Aorta (tissue), 5 donors: ENCODE data around the gene PRSS1. TPM values are rescaled to one million over a fixed set of nuclear protein-coding genes. Genes with fewer than 3 reads are reported as not detected.
"Not testable (repeated sequence)": the region's sequence is repeated elsewhere in the genome, so short reads cannot be mapped to it uniquely, and the experiment has no call there.

ENCODE experiments used
- ATAC-seq: fragments of 200-7000 bp; cut with Tn5 transposase; one replicate; pipeline ENCODE4 v1.9.1; 2022; ENCODE audit warnings: moderate library complexity; ENCODE audit not compliant: low FRiP score
- DNase-seq, 2 donors: peaks; one replicate each; pipeline ENCODE4 v3.0.0-alpha.2; 2020
- H3K27ac ChIP-seq, 2 donors: one replicate each; pipeline ENCODE4 v1.5.1; 2013; ENCODE audit warnings: low read length in 2 of 2, mild to moderate bottlenecking in 2 of 2, moderate library complexity in 2 of 2, control low read depth in 1 of 2, inconsistent platforms in 1 of 2, low read depth in 1 of 2
- H3K27me3 ChIP-seq, 2 donors: one replicate each; pipeline ENCODE4 v1.6.1; 2013; ENCODE audit warnings: control low read depth in 1 of 2, low read length in 1 of 2, mild to moderate bottlenecking in 1 of 2, moderate library complexity in 1 of 2; ENCODE audit not compliant: insufficient read depth in 2 of 2, control insufficient read depth in 1 of 2
- H3K36me3 ChIP-seq, 2 donors: one replicate each; pipeline ENCODE4 v1.6.1; 2013; ENCODE audit warnings: control low read depth in 1 of 2, low read length in 1 of 2, mild to moderate bottlenecking in 1 of 2; ENCODE audit not compliant: insufficient read depth in 2 of 2, control insufficient read depth in 1 of 2
- H3K4me1 ChIP-seq, 2 donors: one replicate each; pipeline ENCODE4 v1.6.1; 2013; ENCODE audit warnings: low read length in 2 of 2, control low read depth in 1 of 2, mild to moderate bottlenecking in 1 of 2, moderate library complexity in 1 of 2; ENCODE audit not compliant: insufficient read depth in 2 of 2, control insufficient read depth in 1 of 2
- H3K4me3 ChIP-seq, 2 donors: one replicate each; pipeline ENCODE4 v1.5.1; 2013; ENCODE audit warnings: low read length in 2 of 2, control low read depth in 1 of 2, mild to moderate bottlenecking in 1 of 2
- H3K9me3 ChIP-seq: one replicate; pipeline ENCODE4 v1.6.1; 2013; ENCODE audit warnings: mild to moderate bottlenecking, low read length; ENCODE audit not compliant: control insufficient read depth
- WGBS, 2 donors: extraction: QIAGEN DNeasy Blood & Tissue Kit; methylation state at CpG; one replicate each; pipeline ENCODE4 v1.1.7; 2013; 5-methylcytosine and 5-hydroxymethylcytosine counted together
- intact Hi-C, 2 donors: fragments of 100-400 bp; cut with DNase I; formaldehyde crosslinking; loops; one replicate each; pipeline versions ENCODE4 v1.14.2 to v1.15.0; 2022
- polyA plus RNA-seq, 2 donors: library from polyadenylated mRNA; stranded (reverse); fragments of 200-250 nt; gene quantifications; one replicate each; pipeline ENCODE4 v1.2.3, GENCODE V29; 2013
- total RNA-seq, 2 donors: library from RNA; stranded (reverse); fragmentation: NEBNext Ultra II Directional; extraction: Animal tissue kit (Norgen Biotek cat#: 25700); gene quantifications; one replicate each; pipeline ENCODE4 v1.2.1, GENCODE V29; 2021
- donor health status: healthy with polysubstance abuse.
- donor health status: Bipolar disorder and iron deficiency.
- donor health status: DM: no; HTN: no; CAD: no.
- donor health status: DM: no; HTN: no; CAD: no.
- donor health status: DM: yes; HTN: yes; CAD: no.

Gene PRSS1
- total and polyA plus RNA-seq, 4 donors: 5.6 to 19.9 (median 7.5) TPM

DNA sequence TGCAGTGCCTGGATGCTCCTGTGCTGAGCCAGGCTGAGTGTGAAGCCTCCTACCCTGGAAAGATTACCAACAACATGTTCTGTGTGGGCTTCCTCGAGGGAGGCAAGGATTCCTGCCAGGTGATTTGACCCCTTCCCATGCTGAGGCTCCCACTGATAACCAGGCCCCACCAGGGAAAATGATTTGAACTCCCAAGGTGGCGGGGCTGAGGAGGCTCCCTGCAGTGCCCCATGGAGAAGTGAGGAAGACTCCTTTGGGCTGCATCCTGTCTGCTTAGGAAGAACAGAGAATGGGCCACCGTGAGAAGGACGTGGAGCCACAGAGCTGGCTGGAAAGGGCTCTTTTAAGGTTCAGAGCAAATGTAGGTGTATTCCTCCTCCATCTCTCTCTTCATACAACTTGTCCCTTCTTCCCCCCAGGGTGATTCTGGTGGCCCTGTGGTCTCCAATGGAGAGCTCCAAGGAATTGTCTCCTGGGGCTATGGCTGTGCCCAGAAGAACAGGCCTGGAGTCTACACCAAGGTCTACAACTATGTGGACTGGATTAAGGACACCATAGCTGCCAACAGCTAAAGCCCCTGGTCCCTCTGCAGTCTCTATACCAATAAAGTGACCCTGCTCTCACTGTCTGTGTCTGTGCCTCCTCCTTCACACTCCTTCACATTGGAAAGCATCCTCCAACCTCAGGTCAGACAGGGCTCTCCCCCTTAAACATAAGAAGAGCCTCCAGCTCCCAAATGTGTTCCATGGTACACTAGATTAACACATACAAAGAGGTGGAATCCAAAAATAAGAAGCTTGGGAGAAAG lies 24.9 kb downstream of the PRSS1 start:
- no peaks in the 10 kb centered on the region for H3K9me3 ChIP-seq
- no peaks in the 10 kb centered on the region for H3K4me1 ChIP-seq
- DNase-seq: no peak
- no peak overlapping the region for H3K4me3 ChIP-seq
- no peaks in the 10 kb centered on the region for H3K36me3 ChIP-seq
- H3K27me3 ChIP-seq: no peaks in the 10 kb centered on the region
- 75 to 95% methylated on average over 4 of the region's 4 CpGs for WGBS, 2 donors
- intact Hi-C loops: no loop called here
- no peak overlapping the region for H3K27ac ChIP-seq
- no peak for ATAC-seq

DNA sequence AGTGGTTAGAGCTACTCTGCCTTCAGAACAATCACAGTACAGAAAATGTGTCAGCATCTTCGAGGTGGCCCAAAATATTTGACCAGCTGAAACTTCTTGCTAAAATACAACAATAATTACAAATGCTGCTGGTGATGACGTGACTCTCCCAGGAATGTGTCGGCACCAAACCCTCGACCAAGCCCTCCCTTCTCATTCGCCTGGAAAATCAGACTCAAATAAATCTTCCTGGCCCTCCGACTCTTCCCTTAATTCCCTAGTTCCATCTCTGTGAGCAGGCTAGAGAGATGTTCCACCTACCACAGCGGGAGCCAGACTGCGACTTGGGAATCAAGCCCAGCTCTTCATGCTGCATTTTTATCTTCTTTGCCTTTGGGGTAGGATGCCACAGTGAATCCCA lies 25.6 kb downstream of the PRSS1 start:
- Histone ChIP-seq H3K4me3 (no peak overlapping the region), H3K9me3 (no peaks in the 10 kb centered on the region), H3K27ac (peak overlapping the region in 1 of 2 donors; percentile 8), H3K36me3 (no peaks in the 10 kb centered on the region), H3K27me3 (no peaks in the 10 kb centered on the region), H3K4me1 (no peaks in the 10 kb centered on the region)
- WGBS, 2 donors: 23 to 35% methylated on average over 8 of the region's 8 CpGs
- DNase-seq: no peak
- intact Hi-C loops: no loop called here
- ATAC-seq: no peak

DNA sequence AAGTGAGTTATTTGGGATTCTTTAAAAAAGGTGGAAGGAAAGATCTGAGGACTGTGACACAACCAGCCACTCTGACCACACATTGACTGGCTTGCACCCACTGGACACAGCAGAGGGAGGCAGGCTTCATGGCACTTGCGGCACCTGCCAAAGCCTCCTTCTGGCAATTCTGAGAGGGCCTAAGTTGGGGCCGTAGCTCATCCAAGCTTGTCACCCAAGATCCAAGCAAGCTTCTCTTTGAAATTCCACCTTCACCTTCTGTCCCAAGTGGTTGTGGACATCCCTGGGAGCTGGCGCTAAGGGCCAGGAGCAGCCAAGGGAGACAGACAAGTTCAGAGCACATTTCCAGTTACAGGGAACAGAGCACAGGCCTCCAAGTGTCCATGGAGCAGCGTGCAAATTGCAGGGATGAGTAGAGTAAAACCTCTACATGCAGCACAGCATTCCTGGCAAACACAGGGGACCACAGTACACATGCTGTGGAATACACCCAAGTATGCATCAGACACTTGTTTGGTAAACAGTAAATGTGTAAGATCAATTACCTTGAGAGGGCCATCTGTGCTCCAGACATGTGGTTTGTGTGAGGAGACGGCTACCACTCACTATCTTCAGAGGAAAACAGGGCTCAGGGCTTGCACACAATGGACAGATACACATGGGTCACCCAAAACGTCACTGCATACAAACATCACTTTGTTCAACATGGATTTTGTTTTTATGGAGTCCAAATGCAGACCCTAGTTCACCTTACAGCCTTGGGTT lies 26.3 kb downstream of the PRSS1 start:
- H3K36me3 ChIP-seq, H3K4me3 ChIP-seq, H3K9me3 ChIP-seq, H3K4me1 ChIP-seq, intact Hi-C loops, H3K27me3 ChIP-seq, ATAC-seq, DNase-seq: not testable (repeated sequence)
- peak overlapping the region in 1 of 2 donors; percentile 10 for H3K27ac ChIP-seq
- 69 to 82% methylated on average over 6 of the region's 6 CpGs for WGBS, 2 donors

DNA sequence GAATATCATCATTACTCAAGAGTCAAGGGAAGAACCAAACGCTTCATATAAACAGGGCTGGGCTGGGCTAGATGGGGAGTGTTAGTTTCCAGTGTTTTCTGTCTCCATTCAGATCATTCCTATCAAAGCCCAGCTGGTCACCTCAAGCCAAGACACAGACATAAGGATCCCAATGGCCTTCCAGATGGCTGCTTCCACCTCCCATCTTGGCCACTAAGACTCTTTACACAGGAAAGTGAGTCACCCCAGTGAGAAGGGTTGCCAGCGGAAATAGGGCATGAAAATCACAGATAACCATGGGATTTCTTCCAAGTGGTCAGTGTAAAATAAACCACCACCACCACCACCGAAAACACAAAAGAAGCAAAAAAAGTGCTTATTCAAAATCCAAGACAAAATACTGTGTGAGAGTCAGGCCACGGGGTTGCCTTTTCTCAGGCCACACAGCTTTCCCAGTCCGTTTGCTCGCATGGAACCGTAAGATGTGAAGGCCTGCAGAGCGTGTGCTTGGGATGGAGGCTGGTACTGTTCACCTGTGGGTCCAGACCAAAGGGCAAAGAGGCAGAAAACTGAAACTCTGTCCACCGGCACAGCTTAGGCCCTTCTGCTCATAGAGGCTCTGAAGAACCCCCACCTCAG lies 27.1 kb downstream of the PRSS1 start:
- no peaks in the 10 kb centered on the region for H3K9me3 ChIP-seq
- no peak overlapping the region for H3K4me3 ChIP-seq
- no peaks in the 10 kb centered on the region for H3K4me1 ChIP-seq
- H3K36me3 ChIP-seq: no peaks in the 10 kb centered on the region
- peak overlapping the region in 1 of 2 donors; percentile 83 for H3K27ac ChIP-seq
- peak in 1 of 2 donors; percentile 59 for DNase-seq
- 15 to 16% methylated on average over 9 of the region's 9 CpGs for WGBS, 2 donors
- intact Hi-C loops: no loop called here
- no peaks in the 10 kb centered on the region for H3K27me3 ChIP-seq
- ATAC-seq: no peak

DNA sequence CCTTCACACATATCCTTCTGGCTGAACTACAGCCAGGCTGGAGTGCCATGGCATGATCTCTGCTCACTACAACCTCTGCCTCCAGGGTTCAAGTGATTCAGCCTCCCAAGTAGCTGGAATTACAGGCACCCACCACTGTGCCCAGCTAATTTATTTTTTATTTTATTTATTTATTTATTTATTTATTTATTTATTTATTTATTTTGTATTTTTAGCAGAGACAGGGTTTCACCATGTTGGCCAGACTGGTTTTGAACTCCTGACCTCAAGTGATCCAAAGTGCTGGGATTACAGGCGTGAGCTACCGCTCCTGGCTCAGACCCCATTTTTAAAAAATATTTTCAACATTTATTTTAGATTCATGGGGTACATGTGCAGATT lies 27.6 kb downstream of the PRSS1 start:
- peak overlapping the region in 1 of 2 donors; percentile 83 for H3K27ac ChIP-seq
- H3K27me3 ChIP-seq, DNase-seq, H3K36me3 ChIP-seq, ATAC-seq, intact Hi-C loops, H3K4me3 ChIP-seq, H3K4me1 ChIP-seq, H3K9me3 ChIP-seq: not testable (repeated sequence)
- WGBS, 2 donors: 58 to 70% methylated on average over 2 of the region's 2 CpGs

DNA sequence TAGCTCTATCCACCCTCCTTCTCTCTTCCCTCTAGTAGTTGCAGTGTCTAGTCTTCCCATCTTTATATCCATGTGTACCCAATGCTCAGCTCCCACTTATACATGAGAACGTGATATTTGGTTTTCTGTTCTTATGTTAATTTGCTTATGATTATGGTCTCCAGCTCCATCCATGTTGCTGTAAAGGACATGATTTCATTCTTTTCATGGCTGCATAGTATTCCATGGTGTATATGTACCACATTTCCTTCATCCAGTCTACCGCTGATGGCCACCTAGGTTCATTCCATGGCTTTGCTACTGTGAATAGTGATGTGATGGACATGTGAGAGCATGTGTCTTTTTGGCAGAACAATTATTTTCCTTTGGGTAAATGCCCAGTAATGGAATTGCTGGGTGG lies 28.0 kb downstream of the PRSS1 start:
- Histone ChIP-seq H3K4me3 (no peak overlapping the region), H3K9me3 (no peaks in the 10 kb centered on the region), H3K36me3 (no peaks in the 10 kb centered on the region), H3K27me3 (no peaks in the 10 kb centered on the region), H3K4me1 (no peaks in the 10 kb centered on the region), H3K27ac (no peak overlapping the region)
- intact Hi-C loops: no loop called here
- DNase-seq (no peak), ATAC-seq (no peak)
- whole genome bisulfite sequencing, 2 donors: 61 to 67% methylated on average over 2 of the region's 2 CpGs

DNA sequence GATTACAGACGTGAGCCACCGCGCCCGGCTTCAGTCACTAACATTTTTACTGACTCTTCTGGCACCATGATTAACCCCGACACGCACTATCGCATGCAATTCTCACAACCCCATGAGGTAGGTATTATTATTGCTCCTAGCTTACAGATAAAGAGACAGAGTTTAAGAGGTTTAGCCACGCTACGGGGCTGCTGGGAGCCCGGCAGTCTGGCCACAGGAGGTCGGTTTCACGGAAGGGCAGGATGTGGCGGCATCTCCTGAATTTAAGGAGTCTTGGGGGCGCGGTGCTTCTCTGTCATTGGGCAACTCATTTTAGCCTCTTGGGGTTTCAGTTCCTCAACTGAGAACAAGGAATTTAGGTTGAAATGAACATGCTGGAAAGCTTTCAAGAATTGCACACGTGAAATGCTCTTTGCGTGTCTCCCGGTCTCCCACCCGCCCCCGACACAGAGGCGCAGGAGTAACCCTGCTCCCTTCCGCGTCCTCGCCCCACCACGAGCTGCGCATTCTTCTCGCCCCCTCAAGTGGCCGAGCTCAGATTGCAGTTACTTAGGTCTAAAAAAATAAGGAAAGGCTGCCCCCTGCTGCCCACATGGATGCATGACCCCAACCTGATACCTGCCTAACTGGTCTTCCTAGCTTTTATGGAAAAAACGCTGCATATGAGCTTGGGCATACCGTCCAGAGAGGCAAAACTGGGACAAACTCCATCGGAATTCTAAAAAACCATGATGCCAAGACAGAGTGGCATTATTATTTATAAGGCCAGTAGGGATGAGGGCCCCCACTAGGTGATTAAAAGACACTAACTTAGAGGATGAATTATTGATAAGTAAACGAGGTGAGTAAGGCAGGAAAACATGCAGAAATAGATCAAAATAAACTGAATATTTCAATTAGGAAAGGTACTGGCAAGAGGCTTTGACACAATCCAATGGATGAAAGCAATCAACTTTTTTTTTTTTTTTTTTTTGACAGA lies 33.9 kb downstream of the PRSS1 start:
- peak overlapping the region; percentile 0 to 29 for H3K4me3 ChIP-seq
- H3K9me3 ChIP-seq: no peaks in the 10 kb centered on the region
- H3K27ac ChIP-seq: no peak overlapping the region
- no peaks in the 10 kb centered on the region for H3K36me3 ChIP-seq
- no peaks in the 10 kb centered on the region for H3K4me1 ChIP-seq
- ATAC-seq (peak; percentile 91), DNase-seq (peak; percentile 90 to 94)
- no peaks in the 10 kb centered on the region for H3K27me3 ChIP-seq
- WGBS, 2 donors: 4 to 8% methylated on average over 32 of the region's 32 CpGs
- intact Hi-C loops: loop anchor here (1.0 to 10.0 kb wide), 6 partner anchors 66 to 151 kb away; no protein-coding TSS in a partner anchor

DNA sequence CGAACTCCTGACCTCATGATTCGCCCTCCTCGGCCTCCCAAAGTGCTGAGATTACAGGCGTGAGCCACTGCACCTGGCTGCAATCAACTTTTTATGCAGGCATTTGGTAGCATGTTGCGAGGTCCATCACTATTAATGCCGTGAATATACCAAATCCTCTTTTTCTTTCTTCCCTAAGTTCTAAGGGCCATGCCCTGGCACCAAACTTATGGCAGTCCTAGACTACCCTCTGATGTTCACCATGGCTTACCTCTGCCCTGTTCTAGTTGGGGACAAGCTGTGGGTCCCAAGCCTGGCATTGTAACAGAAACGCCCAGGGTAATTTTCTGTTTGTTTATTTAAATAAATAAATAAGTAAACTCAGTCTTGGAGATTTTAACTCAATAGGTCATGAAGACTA lies 34.8 kb downstream of the PRSS1 start:
- no peaks in the 10 kb centered on the region for H3K4me1 ChIP-seq
- no peak for ATAC-seq
- no peak overlapping the region for H3K4me3 ChIP-seq
- H3K27ac ChIP-seq: no peak overlapping the region
- H3K36me3 ChIP-seq: no peaks in the 10 kb centered on the region
- H3K27me3 ChIP-seq: no peaks in the 10 kb centered on the region
- no peak for DNase-seq
- intact Hi-C loops: loop anchor here (5.0 to 10.0 kb wide), 3 partner anchors 112 to 149 kb away; no protein-coding TSS in a partner anchor
- no peaks in the 10 kb centered on the region for H3K9me3 ChIP-seq
- 82 to 89% methylated on average over 7 of the region's 7 CpGs for WGBS, 2 donors
